Activated CD4-positive, alpha-beta T cell treated with anti-CD3 and anti-CD28 coated beads, Interleukin-2, amount 10 ng/mL, durations not matched to agents 24 days and 14 days (primary cell): ENCODE measurements around the gene ACAD9. TPM values are rescaled to one million over a fixed set of nuclear protein-coding genes. Genes with fewer than 3 reads are reported as not detected.

Source experiments
- DNase-seq: peaks from one replicate; pipeline ENCODE4 v3.0.0; 2022
- H3K27ac Mint-ChIP-seq: one replicate; pipeline ENCODE4 v1.8.0; 2022; ENCODE audit warnings: mild to moderate bottlenecking, mixed read lengths
- H3K27me3 Mint-ChIP-seq: one replicate; pipeline ENCODE4 v1.8.0; 2022; ENCODE audit warnings: mixed read lengths
- H3K36me3 Mint-ChIP-seq: one replicate; pipeline ENCODE4 v1.8.0; 2022; ENCODE audit warnings: low read depth, mild to moderate bottlenecking, mixed read lengths
- H3K4me1 Mint-ChIP-seq: one replicate; pipeline ENCODE4 v1.8.0; 2021; ENCODE audit warnings: mixed read lengths
- H3K4me3 Mint-ChIP-seq: one replicate; pipeline ENCODE4 v1.8.0; 2022; ENCODE audit warnings: mild to moderate bottlenecking, moderate library complexity, mixed read lengths
- H3K9me3 Mint-ChIP-seq: one replicate; pipeline ENCODE4 v1.8.0; 2021; ENCODE audit warnings: mixed read lengths
- intact Hi-C: fragments of 100-400 bp; cut with micrococcal nuclease; formaldehyde crosslinking; loops from one replicate; pipeline ENCODE4 v1.15.1; 2023
- total RNA-seq: library from RNA; stranded (reverse); gene quantifications from 2 replicates; pipeline ENCODE4 v1.2.3, GENCODE V29; 2022

The ACAD9 gene
- total RNA-seq, 1 donor from 2014 or later: 69.2 TPM

- H3K9me3 Mint-ChIP-seq: no peaks in the 10 kb centered on the region
- no peaks in the 10 kb centered on the region for H3K4me1 Mint-ChIP-seq
- intact Hi-C loops: no loop called here
- no peak for DNase-seq
- H3K27me3 Mint-ChIP-seq: peaks cover 15% of the 10 kb centered on the region
- H3K4me3 Mint-ChIP-seq: no peak overlapping the region
- H3K36me3 Mint-ChIP-seq: no peaks in the 10 kb centered on the region
- no peak overlapping the region for H3K27ac Mint-ChIP-seq
These were observed 65.8 kb downstream of the ACAD9 start for GRCh38 chr3:128945041-128945877.

- H3K36me3 Mint-ChIP-seq: no peaks in the 10 kb centered on the region
- H3K9me3 Mint-ChIP-seq: no peaks in the 10 kb centered on the region
- H3K4me1 Mint-ChIP-seq: no peaks in the 10 kb centered on the region
- no peak overlapping the region for H3K4me3 Mint-ChIP-seq
- no peak for DNase-seq
- intact Hi-C loops: no loop called here
- H3K27ac Mint-ChIP-seq: no peak overlapping the region
- peaks cover 12% of the 10 kb centered on the region for H3K27me3 Mint-ChIP-seq
These were observed 66.4 kb downstream of the ACAD9 start for GRCh38 chr3:128945878-128946175.

- Mint-ChIP-seq H3K4me3 (no peak overlapping the region), H3K36me3 (no peaks in the 10 kb centered on the region), H3K4me1 (no peaks in the 10 kb centered on the region), H3K9me3 (no peaks in the 10 kb centered on the region), H3K27ac (no peak overlapping the region), H3K27me3 (peaks cover 12% of the 10 kb centered on the region)
- DNase-seq: no peak
- intact Hi-C loops: no loop called here
These were observed 67.0 kb downstream of the ACAD9 start for GRCh38 chr3:128946411-128946810.

GRCh38 chr3:128949158-128949557 is 69.7 kb downstream of the ACAD9 start:
- Mint-ChIP-seq H3K4me3 (no peak overlapping the region), H3K36me3 (no peaks in the 10 kb centered on the region), H3K27ac (no peak overlapping the region), H3K4me1 (no peaks in the 10 kb centered on the region), H3K9me3 (no peaks in the 10 kb centered on the region), H3K27me3 (peaks cover 10% of the 10 kb centered on the region)
- no peak for DNase-seq
- intact Hi-C loops: no loop called here

- no peak overlapping the region for H3K27ac Mint-ChIP-seq
- no peaks in the 10 kb centered on the region for H3K4me1 Mint-ChIP-seq
- intact Hi-C loops: no loop called here
- H3K9me3 Mint-ChIP-seq: no peaks in the 10 kb centered on the region
- H3K36me3 Mint-ChIP-seq: no peaks in the 10 kb centered on the region
- DNase-seq: peak; percentile 75
- no peak overlapping the region for H3K4me3 Mint-ChIP-seq
- peaks cover 10% of the 10 kb centered on the region for H3K27me3 Mint-ChIP-seq
These were observed 71.0 kb downstream of the ACAD9 start for GRCh38 chr3:128950223-128950938.

- H3K9me3 Mint-ChIP-seq: no peaks in the 10 kb centered on the region
- H3K27ac Mint-ChIP-seq: no peak overlapping the region
- no peak for DNase-seq
- H3K4me3 Mint-ChIP-seq: no peak overlapping the region
- intact Hi-C loops: no loop called here
- no peaks in the 10 kb centered on the region for H3K36me3 Mint-ChIP-seq
- no peaks in the 10 kb centered on the region for H3K4me1 Mint-ChIP-seq
- peaks cover 15% of the 10 kb centered on the region for H3K27me3 Mint-ChIP-seq
These were observed 77.0 kb downstream of the ACAD9 start for GRCh38 chr3:128956440-128956839.

Other genes starting within 250 kb of the ACAD9 start
- 192 and 194 TPM in 2 replicates for gene RPN1, start 228.8 kb upstream of the ACAD9 start, total RNA-seq
- 338 and 361 TPM in 2 replicates for gene RAB7A, start 153.4 kb upstream of the ACAD9 start, total RNA-seq
- 0.17 TPM in 1 of 2 replicates, not detected in the other for gene CFAP92, start 114.5 kb downstream of the ACAD9 start, total RNA-seq
- gene EFCC1, start 121.7 kb downstream of the ACAD9 start, total RNA-seq: 0.36 and 0.37 TPM in 2 replicates
- not detected in 2 replicates for gene GP9, start 181.2 kb downstream of the ACAD9 start, total RNA-seq
- 42.5 and 44.3 TPM in 2 replicates for gene RAB43, start 242.2 kb downstream of the ACAD9 start, total RNA-seq